Colonic mucosa (tissue), 4 donors: ENCODE data around the gene FOXD2. TPM values are rescaled to one million over a fixed set of nuclear protein-coding genes. Genes with fewer than 3 reads are reported as not detected.

ENCODE experiments used
- DNase-seq: peaks from one replicate; pipeline ENCODE4 v3.0.0-alpha.2; 2020
- H3K27ac ChIP-seq: fragments of 200-600 bp; one replicate; pipeline ENCODE4 v1.8.0; 2021
- H3K27me3 ChIP-seq: fragments of 200-600 bp; one replicate; pipeline ENCODE4 v1.8.0; 2021
- H3K36me3 ChIP-seq: fragments of 200-600 bp; one replicate; pipeline ENCODE4 v1.8.0; 2021
- H3K4me1 ChIP-seq: fragments of 200-600 bp; one replicate; pipeline ENCODE4 v1.8.0; 2021; ENCODE audit warnings: mild to moderate bottlenecking
- H3K4me3 ChIP-seq: fragments of 200-600 bp; one replicate; pipeline ENCODE4 v1.8.0; 2021
- H3K9ac ChIP-seq, 2 donors: one replicate each; pipeline ENCODE4 v1.7.0; 2013; ENCODE audit warnings: control low read depth in 2 of 2, low read depth in 2 of 2, low read length in 2 of 2
- H3K9me3 ChIP-seq: fragments of 200-600 bp; one replicate; pipeline ENCODE4 v1.8.0; 2021
- intact Hi-C: fragments of 100-400 bp; cut with DNase I; formaldehyde crosslinking; loops from one replicate; pipeline ENCODE4 v1.14.1; 2022
- total RNA-seq, 2 donors: library from RNA; stranded (reverse); fragmentation: NEBNext Ultra II Directional in 1 of 2; extraction: Animal tissue kit (Norgen Biotek cat#: 25700) in 1 of 2; gene quantifications; one replicate each; pipeline ENCODE4 v1.2.1, GENCODE V29; 2021
- TF ChIP-seq, protein P1 (sequence below): fragments of 200-600 bp; IDR thresholded peaks from one replicate; pipeline ENCODE4 v1.8.0; 2022; ENCODE audit warnings: antibody characterized with exemption, mild to moderate bottlenecking
- donor health status: healthy.
- donor health status: DM: no; HTN: no; CAD: no.
- donor health status: DM: no; HTN: no; CAD: no.

The FOXD2 gene
- total RNA-seq, 2 donors from 2014 or later, result 22.5 to 25.1 TPM

DNA sequence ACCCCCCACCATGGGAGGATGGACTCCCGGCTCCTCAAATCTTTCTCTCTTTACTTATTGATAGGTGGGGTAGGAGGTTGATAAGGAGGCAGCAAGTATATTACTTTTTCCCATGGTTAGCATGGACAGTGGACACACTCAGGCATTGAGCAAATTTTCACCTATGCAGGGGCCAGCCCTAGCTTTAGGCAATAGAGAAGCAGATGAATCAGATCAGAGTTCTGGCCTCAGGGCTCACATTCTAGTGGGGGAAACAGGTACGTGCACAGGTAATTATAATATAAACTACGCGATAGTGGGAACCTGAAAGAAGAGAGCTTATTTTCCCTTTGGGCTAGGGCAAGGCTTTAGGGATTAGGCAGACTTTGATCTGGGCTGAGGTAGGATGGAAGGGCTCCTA is 35.3 kb upstream of the FOXD2 start:
- DNase-seq, result no peak
- no peak overlapping the region for H3K9ac ChIP-seq
- TF ChIP-seq, protein P1, sequence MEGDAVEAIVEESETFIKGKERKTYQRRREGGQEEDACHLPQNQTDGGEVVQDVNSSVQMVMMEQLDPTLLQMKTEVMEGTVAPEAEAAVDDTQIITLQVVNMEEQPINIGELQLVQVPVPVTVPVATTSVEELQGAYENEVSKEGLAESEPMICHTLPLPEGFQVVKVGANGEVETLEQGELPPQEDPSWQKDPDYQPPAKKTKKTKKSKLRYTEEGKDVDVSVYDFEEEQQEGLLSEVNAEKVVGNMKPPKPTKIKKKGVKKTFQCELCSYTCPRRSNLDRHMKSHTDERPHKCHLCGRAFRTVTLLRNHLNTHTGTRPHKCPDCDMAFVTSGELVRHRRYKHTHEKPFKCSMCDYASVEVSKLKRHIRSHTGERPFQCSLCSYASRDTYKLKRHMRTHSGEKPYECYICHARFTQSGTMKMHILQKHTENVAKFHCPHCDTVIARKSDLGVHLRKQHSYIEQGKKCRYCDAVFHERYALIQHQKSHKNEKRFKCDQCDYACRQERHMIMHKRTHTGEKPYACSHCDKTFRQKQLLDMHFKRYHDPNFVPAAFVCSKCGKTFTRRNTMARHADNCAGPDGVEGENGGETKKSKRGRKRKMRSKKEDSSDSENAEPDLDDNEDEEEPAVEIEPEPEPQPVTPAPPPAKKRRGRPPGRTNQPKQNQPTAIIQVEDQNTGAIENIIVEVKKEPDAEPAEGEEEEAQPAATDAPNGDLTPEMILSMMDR, result no peak
- H3K27me3 ChIP-seq, result no peaks in the 10 kb centered on the region
- H3K4me3 ChIP-seq, result no peak overlapping the region
- H3K9me3 ChIP-seq, result no peaks in the 10 kb centered on the region
- H3K36me3 ChIP-seq, result no peaks in the 10 kb centered on the region
- intact Hi-C loops, result no loop called here
- H3K4me1 ChIP-seq, result no peaks in the 10 kb centered on the region
- no peak overlapping the region for H3K27ac ChIP-seq

DNA sequence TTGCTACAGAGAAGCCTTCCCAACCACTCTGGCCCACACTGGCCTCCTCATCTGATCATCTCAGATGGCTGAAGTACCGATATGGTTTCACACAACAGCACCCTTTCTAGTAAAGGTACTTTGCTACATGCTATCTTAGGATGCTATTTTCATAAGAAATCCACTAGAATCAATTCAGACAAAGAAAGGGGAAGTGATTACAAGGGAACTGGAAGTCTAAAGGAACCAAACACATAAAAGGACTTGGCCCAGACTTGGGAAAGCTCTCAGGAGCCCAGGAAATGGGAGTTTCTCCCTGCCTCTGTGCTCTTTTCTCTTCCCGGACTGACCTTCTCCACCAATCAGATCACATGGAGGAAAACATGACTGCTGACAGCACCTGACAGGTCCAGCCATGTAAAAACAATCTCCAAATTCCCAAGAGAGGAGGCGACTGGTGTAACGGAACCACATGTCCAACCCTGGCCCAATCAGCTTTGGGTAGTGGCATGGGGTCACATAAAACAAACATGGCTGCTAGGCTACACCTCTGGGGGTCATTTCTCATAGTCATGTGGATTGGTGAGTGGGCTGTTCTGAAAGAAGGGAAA is 34.4 kb upstream of the FOXD2 start:
- DNase-seq, result no peak
- Histone ChIP-seq H3K4me3 (no peak overlapping the region), H3K27ac (no peak overlapping the region), H3K9me3 (no peaks in the 10 kb centered on the region), H3K9ac (no peak overlapping the region), H3K27me3 (no peaks in the 10 kb centered on the region), H3K36me3 (no peaks in the 10 kb centered on the region), H3K4me1 (no peaks in the 10 kb centered on the region)
- TF ChIP-seq, protein P1, result no peak
- intact Hi-C loops, result no loop called here

- TF ChIP-seq, protein P1, result no peak
- no peak overlapping the region for H3K9ac ChIP-seq
- intact Hi-C loops, result no loop called here
- no peak overlapping the region for H3K4me3 ChIP-seq
- H3K36me3 ChIP-seq, result no peaks in the 10 kb centered on the region
- no peak overlapping the region for H3K27ac ChIP-seq
- H3K9me3 ChIP-seq, result no peaks in the 10 kb centered on the region
- H3K27me3 ChIP-seq, result no peaks in the 10 kb centered on the region
- H3K4me1 ChIP-seq, result no peaks in the 10 kb centered on the region
- no peak for DNase-seq
Measured at GRCh38 chr1:47405697-47406096, 32.1 kb upstream of the FOXD2 start.

- TF ChIP-seq, protein P1, result no peak
- no peak overlapping the region for H3K4me3 ChIP-seq
- H3K9me3 ChIP-seq, result no peaks in the 10 kb centered on the region
- no peak for DNase-seq
- H3K9ac ChIP-seq, result no peak overlapping the region
- H3K36me3 ChIP-seq, result no peaks in the 10 kb centered on the region
- no peaks in the 10 kb centered on the region for H3K4me1 ChIP-seq
- no peak overlapping the region for H3K27ac ChIP-seq
- intact Hi-C loops, result no loop called here
- H3K27me3 ChIP-seq, result no peaks in the 10 kb centered on the region
Measured at GRCh38 chr1:47406966-47407365, 30.9 kb upstream of the FOXD2 start.

DNA sequence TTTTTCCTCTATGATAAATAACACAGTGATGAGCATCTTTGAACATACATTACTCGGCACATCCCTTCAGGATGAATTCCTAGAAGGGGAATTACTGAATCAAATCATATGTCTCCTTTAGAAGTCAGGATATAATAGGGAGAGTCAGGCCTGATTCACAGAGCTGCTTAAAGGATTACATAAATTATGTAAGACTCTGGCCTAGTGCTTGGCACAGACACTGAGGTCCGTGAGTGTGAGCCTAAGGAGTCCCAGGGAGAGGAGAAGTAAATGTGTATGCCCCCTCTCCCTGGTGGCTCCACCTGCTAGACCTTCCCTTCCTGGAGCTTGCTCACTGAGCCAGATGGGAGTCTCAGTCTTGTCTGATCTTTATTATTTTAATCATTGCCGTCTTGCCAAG is 30.4 kb upstream of the FOXD2 start:
- Histone ChIP-seq H3K4me3 (no peak overlapping the region), H3K36me3 (no peaks in the 10 kb centered on the region), H3K9ac (no peak overlapping the region), H3K27ac (no peak overlapping the region), H3K9me3 (no peaks in the 10 kb centered on the region), H3K27me3 (no peaks in the 10 kb centered on the region), H3K4me1 (no peaks in the 10 kb centered on the region)
- intact Hi-C loops, result no loop called here
- DNase-seq, result no peak
- TF ChIP-seq, protein P1, result no peak
